Right ventricle myocardium inferior (tissue), 1 donor: Measurements from ENCODE around the gene ZIC3. TPM values are rescaled to one million over a fixed set of nuclear protein-coding genes. Genes with fewer than 3 reads are reported as not detected.

Source experiments
- ATAC-seq: fragments of 200-7000 bp; cut with Tn5 transposase; one replicate; pipeline ENCODE4 v1.9.1; 2020; ENCODE audit warnings: mild to moderate bottlenecking, moderate library complexity
- DNase-seq: peaks from one replicate; pipeline ENCODE4 v3.0.0; 2021; ENCODE audit errors: missing footprints
- intact Hi-C: fragments of 100-400 bp; cut with DNase I; formaldehyde crosslinking; loops from one replicate; pipeline ENCODE4 v1.11.0; 2022
- total RNA-seq: library from RNA; stranded (reverse); fragmentation: NEBNext Ultra II Directional; extraction: Animal tissue kit (Norgen Biotek cat#: 25700); gene quantifications from one replicate; pipeline ENCODE4 v1.2.1, GENCODE V29; 2021
- donor health status: DM: no; HTN: yes; CAD: no; lungs with severe emphysema.

ZIC3 gene
- total RNA-seq, 1 donor from 2014 or later, result not detected

GRCh38 chrX:137569470-137569891, 3.6 kb downstream of the ZIC3 start:
- DNase-seq (no peak), ATAC-seq (no peak)
- intact Hi-C loops, result no loop called here

GRCh38 chrX:137573324-137574101, 7.6 kb downstream of the ZIC3 start:
- intact Hi-C loops, result no loop called here
- DNase-seq (no peak), ATAC-seq (no peak)

- ATAC-seq (no peak), DNase-seq (no peak)
- intact Hi-C loops, result no loop called here
These were observed 8.3 kb downstream of the ZIC3 start for GRCh38 chrX:137574102-137574783.

- DNase-seq, result no peak
- intact Hi-C loops, result no loop called here
- ATAC-seq, result no peak
These were observed 8.9 kb downstream of the ZIC3 start for GRCh38 chrX:137574784-137575293.

GRCh38 chrX:137575596-137576255, 9.8 kb downstream of the ZIC3 start:
- ATAC-seq (no peak), DNase-seq (no peak)
- intact Hi-C loops, result no loop called here

GRCh38 chrX:137587151-137587550, 21.2 kb downstream of the ZIC3 start:
- ATAC-seq (no peak), DNase-seq (no peak)
- intact Hi-C loops, result no loop called here

- DNase-seq (no peak), ATAC-seq (no peak)
- intact Hi-C loops, result no loop called here
These were observed 34.8 kb downstream of the ZIC3 start for GRCh38 chrX:137600769-137601168.
